ENCODE results near the gene GLS2.

The GLS2 gene

DNA sequence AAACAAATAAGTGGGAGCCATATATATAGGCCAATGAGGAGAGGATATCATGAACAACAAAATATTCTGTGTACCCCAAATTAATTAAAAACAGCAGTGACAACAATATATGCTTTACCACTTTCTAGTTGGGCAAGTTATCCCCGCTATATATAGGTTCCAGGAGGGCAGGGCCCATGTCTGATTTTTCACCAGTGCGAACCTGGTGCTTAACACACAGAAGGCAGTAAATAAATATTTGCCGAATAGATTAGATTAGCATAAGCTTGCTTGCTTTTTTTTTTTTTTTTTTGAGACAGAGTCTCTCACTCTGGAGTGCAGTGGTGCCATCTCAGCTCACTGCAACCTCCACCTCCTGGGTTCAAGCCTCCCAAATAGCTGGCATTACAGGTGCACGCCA, 30.1 kb downstream of the GLS2 start:
- H3K4me3 ChIP-seq (ENCODE audit: low read depth, low read length, poor library complexity, severe bottlenecking), result no peak overlapping the region
- H3K79me2 ChIP-seq (ENCODE audit: insufficient read depth, low read length), result no peaks in the 10 kb centered on the region

DNA sequence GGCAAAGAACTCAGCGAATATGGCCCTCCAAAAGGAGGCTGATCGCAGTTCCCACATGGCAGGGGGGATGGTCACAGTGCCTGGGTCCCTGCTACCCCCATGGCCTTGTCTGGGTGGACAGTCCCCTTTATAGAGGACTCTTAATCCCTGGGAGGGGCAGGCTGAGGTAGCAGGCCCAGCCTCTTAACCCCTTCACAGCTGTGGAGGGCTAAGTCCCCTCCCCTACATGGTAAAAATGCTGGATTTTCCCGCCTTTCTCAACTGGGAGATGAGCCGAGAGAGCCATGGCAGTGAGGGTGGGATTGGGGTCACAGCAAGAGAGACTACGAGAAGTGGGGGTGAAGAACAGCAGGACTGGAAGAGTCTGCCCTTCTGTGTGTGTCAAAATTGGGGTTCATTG, 33.4 kb downstream of the GLS2 start, which contains the start of gene MIP:
Gene MIP, minus strand, starts transcription at position 101 of the 400 bp plus-strand sequence. Its CDS starts 44 bp downstream, at position 57.
- no peak within 1 kb of the TSS for H3K4me3 ChIP-seq (ENCODE audit: low read depth, low read length, poor library complexity, severe bottlenecking)
- no peaks in the 10 kb centered on the region for H3K36me3 ChIP-seq (ENCODE audit: insufficient read depth, low read length)
- no peaks in the 10 kb centered on the region for H4K20me1 ChIP-seq (ENCODE audit: insufficient read depth, low read length)
- H2AFZ ChIP-seq (ENCODE audit: low read length), result no peak within 1 kb of the TSS
- H3K79me2 ChIP-seq (ENCODE audit: insufficient read depth, low read length), result no peaks in the 10 kb centered on the region
- no peaks in the 10 kb centered on the region for H3K27me3 ChIP-seq (ENCODE audit: insufficient read depth, low read length)
- H3K9ac ChIP-seq (ENCODE audit: low read length), result no peak within 1 kb of the TSS
- TF ChIP-seq, protein P1, sequence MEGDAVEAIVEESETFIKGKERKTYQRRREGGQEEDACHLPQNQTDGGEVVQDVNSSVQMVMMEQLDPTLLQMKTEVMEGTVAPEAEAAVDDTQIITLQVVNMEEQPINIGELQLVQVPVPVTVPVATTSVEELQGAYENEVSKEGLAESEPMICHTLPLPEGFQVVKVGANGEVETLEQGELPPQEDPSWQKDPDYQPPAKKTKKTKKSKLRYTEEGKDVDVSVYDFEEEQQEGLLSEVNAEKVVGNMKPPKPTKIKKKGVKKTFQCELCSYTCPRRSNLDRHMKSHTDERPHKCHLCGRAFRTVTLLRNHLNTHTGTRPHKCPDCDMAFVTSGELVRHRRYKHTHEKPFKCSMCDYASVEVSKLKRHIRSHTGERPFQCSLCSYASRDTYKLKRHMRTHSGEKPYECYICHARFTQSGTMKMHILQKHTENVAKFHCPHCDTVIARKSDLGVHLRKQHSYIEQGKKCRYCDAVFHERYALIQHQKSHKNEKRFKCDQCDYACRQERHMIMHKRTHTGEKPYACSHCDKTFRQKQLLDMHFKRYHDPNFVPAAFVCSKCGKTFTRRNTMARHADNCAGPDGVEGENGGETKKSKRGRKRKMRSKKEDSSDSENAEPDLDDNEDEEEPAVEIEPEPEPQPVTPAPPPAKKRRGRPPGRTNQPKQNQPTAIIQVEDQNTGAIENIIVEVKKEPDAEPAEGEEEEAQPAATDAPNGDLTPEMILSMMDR (IDR thresholded peaks at IDR 0.05; ENCODE audit: low read length), result no peak
- TF ChIP-seq EZH2 (IDR thresholded peaks at IDR 0.05; ENCODE audit: borderline replicate concordance, low read length), result no peak
- H3K4me1 ChIP-seq (ENCODE audit: insufficient read depth, low read length, severe bottlenecking), result peaks cover 14% of the 10 kb centered on the region
- no peaks in the 10 kb centered on the region for H3F3A ChIP-seq (ENCODE audit: insufficient read depth, low read length)
- no peaks in the 10 kb centered on the region for H3K9me3 ChIP-seq (ENCODE audit: low read length)
- H3K4me2 ChIP-seq (ENCODE audit: low read length), result no peak within 1 kb of the TSS
- no peaks in the 10 kb centered on the region for H3K9me2 ChIP-seq (ENCODE audit: low read depth, low read length)
- H3K27ac ChIP-seq (ENCODE audit: low read depth, low read length, poor library complexity, severe bottlenecking), result no peak within 1 kb of the TSS

More for the DNA sequence above, 30.1 kb downstream of the GLS2 start:
- Histone ChIP-seq H4K20me1 (ENCODE audit: insufficient read depth, low read length) (no peaks in the 10 kb centered on the region), H3K4me2 (ENCODE audit: low read length) (no peak overlapping the region), H3K27ac (ENCODE audit: low read depth, low read length, poor library complexity, severe bottlenecking) (no peak overlapping the region), H2AFZ (ENCODE audit: low read length) (no peak overlapping the region), H3K9me2 (ENCODE audit: low read depth, low read length) (no peaks in the 10 kb centered on the region), H3K9me3 (ENCODE audit: low read length) (no peaks in the 10 kb centered on the region), H3K9ac (ENCODE audit: low read length) (no peak overlapping the region), H3K4me1 (ENCODE audit: insufficient read depth, low read length, severe bottlenecking) (peaks cover 19% of the 10 kb centered on the region), H3K27me3 (ENCODE audit: insufficient read depth, low read length) (no peaks in the 10 kb centered on the region), H3F3A (ENCODE audit: insufficient read depth, low read length) (no peaks in the 10 kb centered on the region), H3K36me3 (ENCODE audit: insufficient read depth, low read length) (no peaks in the 10 kb centered on the region)
- no peak for TF ChIP-seq EZH2 (IDR thresholded peaks at IDR 0.05; ENCODE audit: borderline replicate concordance, low read length)
- TF ChIP-seq, protein P1 (IDR thresholded peaks at IDR 0.05; ENCODE audit: low read length), result no peak

DNA sequence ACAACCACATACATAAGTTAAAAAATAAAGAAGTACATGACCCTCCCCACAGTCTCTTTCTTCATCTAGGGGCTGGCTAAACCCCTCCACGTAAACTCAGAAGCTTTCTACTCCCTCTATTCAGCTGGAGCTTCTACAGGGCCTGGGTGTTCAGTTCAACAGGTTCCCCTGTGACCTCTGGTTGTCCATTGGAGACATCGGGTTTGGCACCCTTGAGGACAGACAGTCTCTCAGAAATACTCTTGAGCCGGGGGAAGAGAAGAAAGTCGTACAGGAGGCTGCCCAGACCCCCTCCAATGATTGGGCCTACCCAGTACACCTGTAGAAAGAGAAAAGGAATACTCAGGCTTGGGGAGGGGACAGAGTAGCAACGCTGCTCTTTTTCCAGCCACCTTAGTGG, 36.8 kb downstream of the GLS2 start:
- H4K20me1 ChIP-seq (ENCODE audit: insufficient read depth, low read length), result no peaks in the 10 kb centered on the region
- no peak overlapping the region for H3K4me3 ChIP-seq (ENCODE audit: low read depth, low read length, poor library complexity, severe bottlenecking)
- no peaks in the 10 kb centered on the region for H3F3A ChIP-seq (ENCODE audit: insufficient read depth, low read length)
- H3K9me2 ChIP-seq (ENCODE audit: low read depth, low read length), result no peaks in the 10 kb centered on the region
- H3K9me3 ChIP-seq (ENCODE audit: low read length), result no peaks in the 10 kb centered on the region
- H3K79me2 ChIP-seq (ENCODE audit: insufficient read depth, low read length), result no peaks in the 10 kb centered on the region
- no peak overlapping the region for H3K4me2 ChIP-seq (ENCODE audit: low read length)
- H3K4me1 ChIP-seq (ENCODE audit: insufficient read depth, low read length, severe bottlenecking), result peaks cover 18% of the 10 kb centered on the region
- TF ChIP-seq EZH2 (IDR thresholded peaks at IDR 0.05; ENCODE audit: borderline replicate concordance, low read length), result no peak
- TF ChIP-seq, protein P1 (IDR thresholded peaks at IDR 0.05; ENCODE audit: low read length), result no peak
- H3K9ac ChIP-seq (ENCODE audit: low read length), result no peak overlapping the region
- no peaks in the 10 kb centered on the region for H3K27me3 ChIP-seq (ENCODE audit: insufficient read depth, low read length)
- H3K36me3 ChIP-seq (ENCODE audit: insufficient read depth, low read length), result peaks cover 6% of the 10 kb centered on the region; the same call in 1 of the 2 replicates
- H2AFZ ChIP-seq (ENCODE audit: low read length), result no peak overlapping the region
- H3K27ac ChIP-seq (ENCODE audit: low read depth, low read length, poor library complexity, severe bottlenecking), result no peak overlapping the region
